Peyer's patch (tissue), 4 donors: ENCODE measurements around the gene HYAL1.
A peak's percentile ranks its signal among the peaks of the same experiment; 100 is the strongest.

Experiments
- POLR2A ChIP-seq, 2 donors: fragments of 450-650 bp; IDR thresholded peaks; one replicate each; pipeline ENCODE4 v1.5.1; 2017; ENCODE audit warnings: antibody characterized with exemption in 2 of 2, mild to moderate bottlenecking in 2 of 2, moderate library complexity in 2 of 2
- TF ChIP-seq, protein P1 (sequence below), 6 experiments: fragments of 450-650 bp in 4 of 6; fragments of 200-600 bp in 2 of 6; sonication (generic) in 1 of 6; IDR thresholded peaks; one replicate each; pipeline ENCODE4 v1.5.1; 2017 to 2019; ENCODE audit warnings: antibody characterized with exemption in 6 of 6, mild to moderate bottlenecking in 3 of 6, moderate library complexity in 1 of 6

DNA sequence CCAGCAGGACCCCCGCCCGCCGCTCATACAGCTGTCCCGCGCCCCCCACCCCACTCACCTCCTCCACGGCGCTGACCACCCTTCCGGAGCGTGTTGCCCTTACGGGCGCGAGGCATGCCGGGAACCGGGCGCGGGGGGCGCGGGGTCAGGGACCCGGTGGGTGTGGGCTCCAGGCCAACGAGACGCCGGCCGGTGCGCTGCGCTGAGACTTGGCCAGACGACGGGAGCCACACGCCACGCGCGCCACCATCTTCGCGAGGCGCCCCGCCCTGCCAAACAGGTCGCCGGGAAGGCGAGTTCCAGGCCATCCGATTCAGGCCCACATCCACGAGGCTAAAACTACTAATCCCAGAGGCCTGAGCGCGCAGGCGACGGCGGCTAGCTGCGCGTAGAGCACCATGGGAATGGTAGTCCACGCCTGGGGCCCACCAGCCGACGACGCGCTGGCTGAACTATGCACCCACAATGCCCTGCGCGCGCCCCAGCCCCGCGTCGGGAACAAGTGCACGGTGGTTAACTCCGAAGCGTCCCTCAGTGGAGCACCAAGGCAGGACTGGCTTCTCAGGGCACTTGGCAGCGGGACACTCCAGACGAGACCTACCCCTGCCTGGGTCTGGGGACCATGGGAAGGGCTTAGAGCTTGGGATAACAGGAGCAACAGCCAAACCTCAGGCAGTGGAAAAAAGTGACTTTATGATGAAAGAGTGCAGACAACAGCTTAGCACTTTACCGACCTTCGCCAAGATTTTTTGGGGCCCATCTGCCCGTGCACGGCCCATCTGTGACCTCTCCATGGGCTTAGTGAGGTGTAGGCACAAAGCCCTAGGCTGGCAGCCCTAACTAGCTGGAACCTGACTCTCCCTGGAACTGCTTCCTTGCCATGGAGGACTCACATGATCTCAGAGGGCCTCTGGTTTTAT, 11.0 kb downstream of the HYAL1 start, which contains the start of gene IFRD2:
- TF ChIP-seq, protein P1, sequence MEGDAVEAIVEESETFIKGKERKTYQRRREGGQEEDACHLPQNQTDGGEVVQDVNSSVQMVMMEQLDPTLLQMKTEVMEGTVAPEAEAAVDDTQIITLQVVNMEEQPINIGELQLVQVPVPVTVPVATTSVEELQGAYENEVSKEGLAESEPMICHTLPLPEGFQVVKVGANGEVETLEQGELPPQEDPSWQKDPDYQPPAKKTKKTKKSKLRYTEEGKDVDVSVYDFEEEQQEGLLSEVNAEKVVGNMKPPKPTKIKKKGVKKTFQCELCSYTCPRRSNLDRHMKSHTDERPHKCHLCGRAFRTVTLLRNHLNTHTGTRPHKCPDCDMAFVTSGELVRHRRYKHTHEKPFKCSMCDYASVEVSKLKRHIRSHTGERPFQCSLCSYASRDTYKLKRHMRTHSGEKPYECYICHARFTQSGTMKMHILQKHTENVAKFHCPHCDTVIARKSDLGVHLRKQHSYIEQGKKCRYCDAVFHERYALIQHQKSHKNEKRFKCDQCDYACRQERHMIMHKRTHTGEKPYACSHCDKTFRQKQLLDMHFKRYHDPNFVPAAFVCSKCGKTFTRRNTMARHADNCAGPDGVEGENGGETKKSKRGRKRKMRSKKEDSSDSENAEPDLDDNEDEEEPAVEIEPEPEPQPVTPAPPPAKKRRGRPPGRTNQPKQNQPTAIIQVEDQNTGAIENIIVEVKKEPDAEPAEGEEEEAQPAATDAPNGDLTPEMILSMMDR (IDR thresholded peaks at IDR 0.05) = no peak
- peak; percentile 49 to 59 for TF ChIP-seq POLR2A (IDR thresholded peaks at IDR 0.05)
